Spleen (tissue), 7 donors: Measurements from ENCODE around the gene ZNF805.

Experiments
- CTCF ChIP-seq, 11 experiments: fragments of 200-600 bp in 7 of 11; fragments of 450-650 bp in 4 of 11; sonication (generic) in 4 of 11; IDR thresholded peaks in 8 of 11; conservative IDR thresholded peaks in 3 of 11; 1 replicate in 7 of 11; 2 replicates in 4 of 11; pipeline versions ENCODE4 v1.4.0 to v1.8.0; 2016 to 2021; ENCODE audit warnings: antibody characterized with exemption in 11 of 11, inconsistent platforms in 4 of 11, mild to moderate bottlenecking in 1 of 11
- POLR2A ChIP-seq, 3 donors: fragments of 450-650 bp; IDR thresholded peaks; one replicate each; pipeline ENCODE4 v1.5.1; 2017; ENCODE audit warnings: antibody characterized with exemption in 3 of 3, mild to moderate bottlenecking in 1 of 3
- donor health status: DM: no; HTN: no; CAD: no; lungs with moderate emphysema.
- donor health status: DM: no; HTN: no; CAD: no.
- donor health status: DM: no; HTN: no; CAD: no.

- TF ChIP-seq CTCF (IDR thresholded peaks at IDR 0.05 in 8 of 11, conservative IDR thresholded peaks at IDR 0.05 in 3 of 11) (no peak), POLR2A (IDR thresholded peaks at IDR 0.05) (no peak)
Measured at GRCh38 chr19:57242821-57243220, 2.4 kb downstream of the ZNF805 start.
